ENCODE measurements around the gene LAMP5.

The LAMP5 gene

GRCh38 chr20:9499126-9499899, 15.1 kb upstream of the LAMP5 start:
- DNase-seq (ENCODE audit: extremely low read depth in 1 of 2, low read depth in 1 of 2) = no peak

- no peak for DNase-seq (ENCODE audit: extremely low read depth in 1 of 2, low read depth in 1 of 2)
These were observed 14.3 kb upstream of the LAMP5 start for GRCh38 chr20:9500121-9500520.

GRCh38 chr20:9501473-9501872, 12.9 kb upstream of the LAMP5 start:
- no peak for DNase-seq (ENCODE audit: extremely low read depth in 1 of 2, low read depth in 1 of 2)

DNA sequence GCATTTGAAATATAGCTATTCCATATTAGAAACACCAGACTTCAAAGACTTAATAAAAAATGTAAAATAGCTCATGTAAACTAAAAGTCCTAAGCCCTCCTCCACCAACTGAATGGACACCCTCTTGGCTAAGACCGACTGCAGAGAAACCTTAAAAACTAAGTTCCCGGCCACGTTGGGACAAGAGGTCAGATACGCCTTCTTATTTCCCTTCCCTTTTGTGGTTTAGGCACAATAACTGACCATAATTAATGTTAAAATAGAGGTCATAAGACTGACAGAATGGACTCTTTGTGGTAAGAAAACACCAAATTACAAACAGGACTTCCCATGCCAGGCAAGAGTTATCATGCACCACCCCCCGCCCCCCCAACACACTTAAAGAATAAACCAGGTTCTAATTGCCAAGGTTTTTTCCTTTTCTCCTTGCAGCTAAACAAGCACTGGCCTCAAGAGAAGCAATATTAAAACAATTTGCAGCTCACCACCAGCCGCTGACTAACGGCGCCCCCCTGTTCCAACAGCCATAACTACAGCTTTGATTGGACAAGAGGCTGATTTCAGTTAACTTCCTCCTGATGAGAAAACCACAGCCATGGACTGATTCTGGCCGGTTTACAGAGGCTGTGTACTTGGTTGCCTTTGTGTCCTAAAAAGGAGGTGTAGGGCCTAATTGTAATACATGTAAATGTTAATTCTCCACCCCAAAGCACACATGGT, 10.7 kb upstream of the LAMP5 start:
- no peak for DNase-seq (ENCODE audit: extremely low read depth in 1 of 2, low read depth in 1 of 2)

GRCh38 chr20:9506280-9506821, 8.0 kb upstream of the LAMP5 start:
- no peak for DNase-seq (ENCODE audit: extremely low read depth in 1 of 2, low read depth in 1 of 2)

DNA sequence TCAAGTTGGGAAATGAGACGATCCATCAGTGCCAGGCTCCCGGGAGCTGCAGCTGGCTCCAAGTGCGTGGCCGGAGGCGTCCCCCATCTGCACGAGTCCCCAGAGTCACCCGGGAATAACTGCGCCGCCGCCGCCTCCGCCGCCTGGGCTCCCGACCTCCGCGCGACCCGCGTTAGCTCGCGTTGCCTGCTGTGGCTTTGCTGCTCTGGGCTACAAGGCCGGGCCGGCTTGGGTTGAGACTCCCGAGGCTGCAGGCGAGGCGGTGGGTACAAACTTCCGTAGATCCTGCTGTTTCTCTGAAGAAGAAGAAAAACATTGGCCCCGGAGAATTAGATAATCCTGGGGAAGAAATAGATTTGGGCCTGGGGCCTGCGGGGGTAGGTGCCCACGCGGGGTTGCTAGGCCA, 7.4 kb upstream of the LAMP5 start:
- no peak for DNase-seq (ENCODE audit: extremely low read depth in 1 of 2, low read depth in 1 of 2)

DNA sequence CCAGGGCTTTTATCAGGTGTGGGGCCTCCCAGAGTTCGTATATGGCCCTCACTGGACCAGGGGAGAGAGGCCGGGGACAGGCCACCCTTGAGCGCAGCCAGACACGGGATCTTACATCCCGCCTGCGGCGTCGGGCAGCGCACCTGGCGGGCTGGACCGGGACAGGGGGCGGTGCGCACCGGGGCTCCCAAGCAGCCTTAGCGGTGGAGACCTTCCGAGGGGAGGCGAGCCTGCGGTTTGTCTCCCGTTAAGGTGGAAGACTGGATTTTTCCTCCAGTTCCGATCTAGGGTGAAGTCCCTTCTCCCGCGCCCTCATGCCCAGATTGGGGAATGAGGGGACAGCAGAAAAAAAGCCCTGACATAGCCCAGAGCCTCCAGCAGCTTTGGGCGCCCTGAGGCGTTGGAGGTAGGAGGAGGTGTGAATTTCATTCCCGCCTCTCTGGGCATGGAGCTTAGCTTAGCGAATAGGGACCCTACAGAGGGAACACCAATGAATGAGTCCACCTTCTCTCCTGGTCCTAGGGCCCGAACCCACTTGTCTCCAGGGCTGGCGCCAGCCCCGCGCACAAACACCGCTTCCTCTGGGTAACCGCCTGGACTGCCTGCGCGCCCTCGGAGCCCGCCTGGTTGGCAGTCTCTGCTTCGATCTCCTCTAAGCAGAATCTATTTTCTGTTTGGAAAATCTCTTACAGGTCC, 6.7 kb upstream of the LAMP5 start:
- no peak for DNase-seq (ENCODE audit: extremely low read depth in 1 of 2, low read depth in 1 of 2)

DNA sequence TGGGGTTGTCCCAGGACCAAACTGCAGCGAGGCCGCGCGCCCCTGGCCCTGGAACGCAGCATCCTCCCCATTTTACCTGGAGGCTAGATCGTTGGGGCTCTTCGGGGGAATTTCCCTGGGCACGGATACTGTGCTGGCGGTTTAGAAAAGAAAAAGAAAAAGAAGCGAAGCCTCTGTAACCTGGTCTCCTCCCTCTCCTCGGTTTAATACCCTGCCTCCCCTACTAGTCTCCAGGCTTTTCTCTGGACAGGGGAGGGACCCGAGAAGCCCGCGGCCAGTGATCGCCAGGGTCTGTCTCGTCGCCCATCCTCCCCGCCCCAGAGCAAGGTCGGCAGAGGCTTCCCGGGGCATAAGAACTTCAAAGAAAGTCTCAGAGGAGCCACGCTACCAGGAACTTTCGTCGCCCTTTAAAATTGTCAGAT, 6.1 kb upstream of the LAMP5 start:
- no peak for DNase-seq (ENCODE audit: extremely low read depth in 1 of 2, low read depth in 1 of 2)

DNA sequence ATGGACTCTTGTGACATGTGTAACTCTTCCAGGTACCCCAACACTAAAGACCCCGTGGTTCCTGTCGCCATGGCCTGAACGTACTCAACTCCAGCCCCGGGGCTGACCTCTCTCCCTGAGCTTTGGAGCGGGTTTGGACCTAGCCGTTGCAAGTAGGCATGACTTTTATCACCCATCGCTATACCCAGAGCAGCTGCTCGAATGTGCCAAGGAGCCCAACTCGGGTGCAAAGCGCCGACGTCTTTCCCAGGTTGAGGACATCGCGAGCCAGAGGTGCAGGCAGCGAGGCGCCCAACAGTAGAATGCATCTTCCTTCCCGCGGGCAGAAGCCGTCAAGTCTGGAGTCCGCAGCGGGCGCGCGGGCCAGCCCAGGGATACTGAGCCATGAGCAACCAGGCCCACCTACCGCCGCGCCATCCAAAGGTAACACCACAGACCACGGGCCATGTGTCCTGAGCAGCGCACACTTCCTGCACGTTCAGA, 5.7 kb upstream of the LAMP5 start:
- no peak for DNase-seq (ENCODE audit: extremely low read depth in 1 of 2, low read depth in 1 of 2)

GRCh38 chr20:9509246-9509645, 5.1 kb upstream of the LAMP5 start:
- no peak for DNase-seq (ENCODE audit: extremely low read depth in 1 of 2, low read depth in 1 of 2)

GRCh38 chr20:9510911-9511310, 3.5 kb upstream of the LAMP5 start:
- no peak for DNase-seq (ENCODE audit: extremely low read depth in 1 of 2, low read depth in 1 of 2)

DNA sequence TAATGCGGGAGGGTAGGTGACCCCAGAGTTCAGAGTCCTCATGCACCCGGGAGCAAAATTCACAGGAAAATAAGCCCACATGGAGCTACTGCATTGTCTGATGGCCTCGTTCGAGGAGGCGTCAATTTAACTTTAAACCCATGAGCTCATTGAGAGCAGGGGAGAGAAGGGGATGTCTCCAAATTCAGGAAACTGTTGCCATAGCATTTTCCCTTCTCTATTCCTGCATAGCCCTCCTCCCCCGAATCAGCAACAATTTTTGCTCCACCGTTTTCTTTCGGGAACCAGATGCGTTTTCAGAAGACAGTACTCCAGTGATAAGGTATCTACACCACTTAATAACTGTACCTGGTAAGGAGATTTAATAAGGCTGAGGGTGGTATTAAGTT, 324 bp upstream of the LAMP5 start:
- no peak for DNase-seq (ENCODE audit: extremely low read depth in 1 of 2, low read depth in 1 of 2)

GRCh38 chr20:9515214-9515585, 810 bp downstream of the LAMP5 start:
- no peak for DNase-seq (ENCODE audit: extremely low read depth in 1 of 2, low read depth in 1 of 2)

- DNase-seq (ENCODE audit: extremely low read depth in 1 of 2, low read depth in 1 of 2) = no peak
These were observed 1.4 kb downstream of the LAMP5 start for GRCh38 chr20:9515741-9516233.

GRCh38 chr20:9516234-9516871, 2.0 kb downstream of the LAMP5 start:
- no peak for DNase-seq (ENCODE audit: extremely low read depth in 1 of 2, low read depth in 1 of 2)

DNA sequence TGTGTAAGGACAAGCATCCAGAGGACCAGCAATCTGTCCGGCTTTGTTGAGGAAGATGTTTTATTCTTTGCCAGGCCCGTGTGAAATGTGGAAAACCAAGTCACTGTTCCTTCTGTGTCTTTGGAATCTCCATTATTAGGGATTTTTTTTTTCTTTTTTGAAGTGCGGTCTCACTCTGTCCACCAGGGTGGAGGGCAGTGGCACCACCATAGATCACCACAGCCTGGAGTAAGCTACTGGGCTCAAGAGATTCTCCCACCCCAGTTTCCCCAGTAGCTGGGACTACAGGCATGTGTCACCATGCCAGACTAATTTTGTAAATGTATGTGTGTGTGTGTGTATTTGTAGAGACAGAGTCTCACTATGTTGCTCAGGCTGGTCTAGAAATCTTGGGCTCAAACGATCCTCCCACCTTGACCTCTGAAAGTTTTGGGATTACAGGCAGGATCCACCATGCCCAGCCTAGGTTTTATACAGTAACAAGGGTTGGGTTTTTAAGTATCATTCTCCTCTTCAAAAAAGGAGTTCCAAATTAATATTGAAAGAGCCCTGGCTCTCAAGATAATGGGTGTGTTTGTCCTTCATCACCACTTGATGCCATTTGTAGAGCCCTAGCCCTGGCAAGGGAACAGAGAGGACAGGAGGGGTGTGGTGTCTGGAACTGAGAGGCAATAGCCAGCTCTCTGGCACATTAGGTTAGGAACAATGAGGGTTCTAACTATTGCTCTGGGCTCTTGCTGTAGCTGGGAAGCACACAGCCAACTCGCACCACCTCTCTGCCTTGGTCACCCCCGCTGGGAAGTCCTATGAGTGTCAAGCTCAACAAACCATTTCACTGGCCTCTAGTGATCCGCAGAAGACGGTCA, 3.1 kb downstream of the LAMP5 start:
- DNase-seq (ENCODE audit: extremely low read depth in 1 of 2, low read depth in 1 of 2) = no peak

GRCh38 chr20:9518576-9519175, 4.3 kb downstream of the LAMP5 start:
- DNase-seq (ENCODE audit: extremely low read depth in 1 of 2, low read depth in 1 of 2) = no peak

GRCh38 chr20:9520086-9520485, 5.7 kb downstream of the LAMP5 start:
- DNase-seq (ENCODE audit: extremely low read depth in 1 of 2, low read depth in 1 of 2) = no peak

- no peak for DNase-seq (ENCODE audit: extremely low read depth in 1 of 2, low read depth in 1 of 2)
These were observed 9.2 kb downstream of the LAMP5 start for GRCh38 chr20:9523636-9524035.
